OCI-LY7 (cell line): ENCODE results near the gene SUV39H1. TPM values are rescaled to one million over a fixed set of nuclear protein-coding genes. Genes with fewer than 3 reads are reported as not detected.

Source experiments
- BruUV-seq: library from RNA; stranded (reverse); fragments of 400-500 nt; replicated peaks from 2 replicates; lab custom pipeline; 2021; lab: Mats Ljungman, UMichigan
- CTCF ChIA-PET: fragments of 300-600 bp; sonication (Branson Sonifier 250); formaldehyde crosslinking; loops from one replicate; lab custom pipeline; 2022; ENCODE audit warnings: antibody characterized with exemption; ENCODE audit not compliant: unreplicated experiment; lab: Charles Lee
- POLR2A ChIA-PET: fragments of 300-600 bp; sonication (Branson Sonifier 250); formaldehyde crosslinking; loops from one replicate; lab custom pipeline; 2022; ENCODE audit warnings: antibody characterized with exemption; lab: Charles Lee
- DNase-seq: peaks from one replicate; pipeline ENCODE4 v3.0.0-alpha.2; 2015; ENCODE audit warnings: low spot score
- H2AFZ ChIP-seq: fragments of 200-600 bp; sonication (generic), shearing (Covaris generic); 2 replicates; pipeline ENCODE4 v1.6.1; 2014; ENCODE audit warnings: mild to moderate bottlenecking, antibody characterized with exemption, low read length, moderate library complexity
- H3K27ac ChIP-seq: fragments of 200-600 bp; sonication (generic); 2 replicates; pipeline ENCODE4 v1.5.1; 2014; ENCODE audit warnings: mixed run types, low read depth, mild to moderate bottlenecking, moderate library complexity, low read length, inconsistent platforms; ENCODE audit not compliant: poor library complexity, severe bottlenecking
- H3K36me3 ChIP-seq: fragments of 200-600 bp; sonication (generic); 2 replicates; pipeline ENCODE4 v1.6.1; 2014; ENCODE audit warnings: mild to moderate bottlenecking, antibody characterized with exemption, low read length, moderate library complexity, mixed read lengths; ENCODE audit not compliant: insufficient read depth
- H3K4me1 ChIP-seq: fragments of 200-600 bp; sonication (generic); 2 replicates; pipeline ENCODE4 v1.5.1; 2014; ENCODE audit warnings: mild to moderate bottlenecking, low read length; ENCODE audit not compliant: insufficient read depth, poor library complexity, severe bottlenecking
- H3K4me2 ChIP-seq: fragments of 200-600 bp; sonication (generic); 2 replicates; pipeline ENCODE4 v1.6.1; 2014; ENCODE audit warnings: mild to moderate bottlenecking, low read length
- H3K4me3 ChIP-seq: fragments of 200-600 bp; sonication (generic); 2 replicates; pipeline ENCODE4 v1.5.1; 2014; ENCODE audit warnings: mild to moderate bottlenecking, low read depth, low read length; ENCODE audit not compliant: poor library complexity, severe bottlenecking
- H3K79me2 ChIP-seq: fragments of 200-600 bp; sonication (generic); 2 replicates; pipeline ENCODE4 v1.6.1; 2016; ENCODE audit warnings: low read depth, mild to moderate bottlenecking, low read length, moderate library complexity, mixed read lengths; ENCODE audit not compliant: insufficient read depth
- H3K9me2 ChIP-seq: fragments of 200-600 bp; sonication (generic); 2 replicates; pipeline ENCODE4 v1.6.1; 2016; ENCODE audit warnings: mild to moderate bottlenecking, low read length, mixed read lengths; ENCODE audit not compliant: insufficient read depth
- H3K9me3 ChIP-seq: fragments of 200-600 bp; sonication (generic); 2 replicates; pipeline ENCODE4 v1.6.1; 2014; ENCODE audit warnings: mild to moderate bottlenecking, mixed run types, low read length, mixed read lengths
- H4K20me1 ChIP-seq: fragments of 200-600 bp; sonication (generic); 2 replicates; pipeline ENCODE4 v1.6.1; 2014; ENCODE audit warnings: mild to moderate bottlenecking, antibody characterized with exemption, low read length, moderate library complexity, mixed read lengths; ENCODE audit not compliant: insufficient read depth
- EZH2phosphoT487 ChIP-seq: fragments of 200-600 bp; sonication (generic); IDR thresholded peaks from 2 replicates; pipeline ENCODE4 v1.6.1; 2018; ENCODE audit warnings: low read depth, borderline replicate concordance, mild to moderate bottlenecking, mixed run types, antibody characterized with exemption, low read length, moderate library complexity, mixed read lengths
- intact Hi-C: fragments of 100-400 bp; cut with micrococcal nuclease; formaldehyde crosslinking; loops from one replicate; pipeline ENCODE4 v1.10.0; 2022; ENCODE audit not compliant: unreplicated experiment
- total RNA-seq, 2 experiments: library from RNA; depleted of rRNA in 1 of 2; stranded (reverse); fragments of >200 nt in 1 of 2; shearing (Covaris generic) in 1 of 2; gene quantifications; 2 replicates each; pipeline ENCODE4 v1.2.3, GENCODE V29; 2014 to 2022
- TF ChIP-seq, protein P1 (sequence below): fragments of 200-600 bp; sonication (generic); conservative IDR thresholded peaks from 2 replicates; pipeline ENCODE4 v1.5.1; 2014; ENCODE audit warnings: mild to moderate bottlenecking, antibody characterized with exemption, low read length, moderate library complexity, mixed read lengths

Gene SUV39H1
- total RNA-seq, 2 experiments from 2014 or later: 27.0 to 34.2 TPM

DNA sequence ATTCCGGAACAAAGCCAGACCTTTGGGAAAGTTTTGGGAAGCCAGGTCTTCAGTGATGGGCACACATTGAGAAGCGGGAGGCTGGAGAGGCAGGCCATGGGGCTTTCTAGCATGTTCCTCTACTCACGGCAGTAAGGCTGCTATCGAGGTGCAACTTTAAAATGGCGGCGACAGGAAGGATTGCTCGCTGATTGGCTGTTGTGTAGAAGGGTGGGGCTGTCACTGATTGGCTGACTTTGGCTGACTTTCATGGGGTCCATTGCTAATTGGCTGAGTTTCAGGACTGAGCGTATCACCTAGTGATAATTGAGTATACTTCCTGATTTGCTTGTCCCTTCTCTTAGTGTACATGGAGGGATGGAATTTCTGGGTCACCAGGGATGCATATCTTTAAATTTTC is 45.3 kb downstream of the SUV39H1 start:
- H3K4me1 ChIP-seq: peaks cover 10% of the 10 kb centered on the region
- TF ChIP-seq, protein P1, sequence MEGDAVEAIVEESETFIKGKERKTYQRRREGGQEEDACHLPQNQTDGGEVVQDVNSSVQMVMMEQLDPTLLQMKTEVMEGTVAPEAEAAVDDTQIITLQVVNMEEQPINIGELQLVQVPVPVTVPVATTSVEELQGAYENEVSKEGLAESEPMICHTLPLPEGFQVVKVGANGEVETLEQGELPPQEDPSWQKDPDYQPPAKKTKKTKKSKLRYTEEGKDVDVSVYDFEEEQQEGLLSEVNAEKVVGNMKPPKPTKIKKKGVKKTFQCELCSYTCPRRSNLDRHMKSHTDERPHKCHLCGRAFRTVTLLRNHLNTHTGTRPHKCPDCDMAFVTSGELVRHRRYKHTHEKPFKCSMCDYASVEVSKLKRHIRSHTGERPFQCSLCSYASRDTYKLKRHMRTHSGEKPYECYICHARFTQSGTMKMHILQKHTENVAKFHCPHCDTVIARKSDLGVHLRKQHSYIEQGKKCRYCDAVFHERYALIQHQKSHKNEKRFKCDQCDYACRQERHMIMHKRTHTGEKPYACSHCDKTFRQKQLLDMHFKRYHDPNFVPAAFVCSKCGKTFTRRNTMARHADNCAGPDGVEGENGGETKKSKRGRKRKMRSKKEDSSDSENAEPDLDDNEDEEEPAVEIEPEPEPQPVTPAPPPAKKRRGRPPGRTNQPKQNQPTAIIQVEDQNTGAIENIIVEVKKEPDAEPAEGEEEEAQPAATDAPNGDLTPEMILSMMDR: no peak
- no peak for TF ChIP-seq EZH2phosphoT487
- no peaks in the 10 kb centered on the region; the same call in 1 of the 2 replicates for H3K79me2 ChIP-seq
- DNase-seq: no peak
- no peaks in the 10 kb centered on the region for H4K20me1 ChIP-seq
- BruUV-seq: no TSS peak
- no peaks in the 10 kb centered on the region for H3K36me3 ChIP-seq
- no peak overlapping the region for H2AFZ ChIP-seq
- CTCF ChIA-PET: no interaction called here
- no peak overlapping the region for H3K27ac ChIP-seq
- H3K4me3 ChIP-seq: no peak overlapping the region
- POLR2A ChIA-PET: no interaction called here
- H3K9me3 ChIP-seq: no peaks in the 10 kb centered on the region
- no peaks in the 10 kb centered on the region for H3K9me2 ChIP-seq
- no peak overlapping the region for H3K4me2 ChIP-seq
- intact Hi-C loops: no loop called here

GRCh38 chrX:48745222-48745621 is 48.7 kb downstream of the SUV39H1 start:
- TF ChIP-seq, protein P1: no peak
- no peak for TF ChIP-seq EZH2phosphoT487
- intact Hi-C loops: no loop called here
- Histone ChIP-seq H3K9me2 (no peaks in the 10 kb centered on the region), H3K4me1 (no peaks in the 10 kb centered on the region), H4K20me1 (no peaks in the 10 kb centered on the region), H3K79me2 (no peaks in the 10 kb centered on the region), H3K27ac (no peak overlapping the region), H3K4me2 (no peak overlapping the region), H3K9me3 (no peaks in the 10 kb centered on the region), H3K36me3 (no peaks in the 10 kb centered on the region), H3K4me3 (no peak overlapping the region), H2AFZ (no peak overlapping the region)
- POLR2A ChIA-PET: interaction anchor here (0.6 kb wide), 1 partner anchor 163 kb away, joined by 5 read pairs; no protein-coding TSS in a partner anchor
- CTCF ChIA-PET: no interaction called here
- BruUV-seq: no TSS peak
- DNase-seq: no peak

DNA sequence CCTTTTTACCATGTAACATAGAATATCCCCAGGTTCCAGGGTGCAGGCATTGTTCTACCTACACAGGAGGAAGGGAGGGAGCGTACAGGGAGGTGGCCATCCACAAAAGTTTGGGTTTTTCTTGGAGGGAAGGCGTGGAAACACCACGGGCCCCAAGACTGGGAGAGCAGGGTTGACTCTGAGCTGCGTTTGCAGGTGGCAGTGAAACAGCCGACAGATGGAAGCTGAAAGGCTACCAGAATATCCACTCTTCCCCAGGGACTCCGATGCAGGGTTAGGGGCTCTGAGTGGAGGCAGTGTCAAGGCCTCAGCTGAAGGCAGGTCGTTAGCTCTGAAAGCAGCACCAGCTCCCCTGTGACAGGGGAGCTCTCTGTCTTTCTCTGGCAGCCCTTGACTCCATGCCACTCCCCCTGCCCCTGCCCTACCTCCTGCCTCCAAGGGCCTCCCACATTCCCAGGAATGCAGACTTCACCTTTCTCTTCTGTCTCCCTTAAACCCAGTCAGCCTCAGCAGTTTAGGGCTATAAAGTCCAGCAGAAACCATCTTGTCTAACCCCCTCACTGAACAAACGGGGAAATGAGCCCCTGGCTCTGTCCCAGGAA is 51.0 kb downstream of the SUV39H1 start:
- Histone ChIP-seq H3K36me3 (no peaks in the 10 kb centered on the region), H3K79me2 (no peaks in the 10 kb centered on the region), H3K4me3 (no peak overlapping the region), H3K9me2 (no peaks in the 10 kb centered on the region), H4K20me1 (no peaks in the 10 kb centered on the region), H2AFZ (no peak overlapping the region), H3K4me1 (no peaks in the 10 kb centered on the region), H3K27ac (no peak overlapping the region), H3K4me2 (no peak overlapping the region), H3K9me3 (no peaks in the 10 kb centered on the region)
- POLR2A ChIA-PET: interaction anchor here (1.3 kb wide), 1 partner anchor 16 kb away, joined by 3 read pairs; no protein-coding TSS in a partner anchor
- no TSS peak for BruUV-seq
- CTCF ChIA-PET: no interaction called here
- TF ChIP-seq EZH2phosphoT487: no peak
- TF ChIP-seq, protein P1: no peak
- intact Hi-C loops: no loop called here
- DNase-seq: no peak
